OCI-LY7 (cell line): ENCODE data around the gene ZNFX1.

Source experiments
- EZH2phosphoT487 ChIP-seq: fragments of 200-600 bp; sonication (generic); IDR thresholded peaks from 2 replicates; pipeline ENCODE4 v1.6.1; 2018; ENCODE audit warnings: low read depth, borderline replicate concordance, mild to moderate bottlenecking, mixed run types, antibody characterized with exemption, low read length, moderate library complexity, mixed read lengths
- TF ChIP-seq, protein P1 (sequence below): fragments of 200-600 bp; sonication (generic); conservative IDR thresholded peaks from 2 replicates; pipeline ENCODE4 v1.5.1; 2014; ENCODE audit warnings: mild to moderate bottlenecking, antibody characterized with exemption, low read length, moderate library complexity, mixed read lengths

DNA sequence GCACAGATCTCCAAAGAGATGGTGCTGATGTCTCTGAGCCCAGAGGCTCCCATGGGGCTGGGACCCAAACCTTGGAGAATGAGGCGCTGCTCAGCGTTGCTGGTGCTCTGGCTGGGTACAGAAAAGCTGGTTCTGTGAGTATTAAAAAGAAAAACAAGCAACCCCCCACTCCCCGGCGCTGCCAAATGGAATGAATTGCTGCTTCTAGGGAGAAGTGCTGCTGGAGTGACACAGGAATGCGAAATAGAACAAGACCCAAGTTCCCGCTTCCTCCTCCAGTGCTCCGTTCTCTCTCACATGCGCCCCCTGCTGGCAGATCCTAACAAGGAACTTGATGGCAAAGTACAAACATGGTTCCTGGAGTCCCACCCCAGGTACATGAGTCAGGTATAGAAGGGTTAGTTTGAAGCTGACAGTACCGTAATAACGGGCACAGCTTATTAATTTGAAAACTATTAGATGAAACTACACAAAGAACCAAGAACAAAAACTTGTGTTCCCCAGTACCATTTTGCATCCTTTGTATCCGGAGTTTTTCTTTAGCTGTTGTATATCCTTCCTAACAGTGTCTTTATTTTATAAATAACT is 60.8 kb downstream of the ZNFX1 start:
- TF ChIP-seq, protein P1, sequence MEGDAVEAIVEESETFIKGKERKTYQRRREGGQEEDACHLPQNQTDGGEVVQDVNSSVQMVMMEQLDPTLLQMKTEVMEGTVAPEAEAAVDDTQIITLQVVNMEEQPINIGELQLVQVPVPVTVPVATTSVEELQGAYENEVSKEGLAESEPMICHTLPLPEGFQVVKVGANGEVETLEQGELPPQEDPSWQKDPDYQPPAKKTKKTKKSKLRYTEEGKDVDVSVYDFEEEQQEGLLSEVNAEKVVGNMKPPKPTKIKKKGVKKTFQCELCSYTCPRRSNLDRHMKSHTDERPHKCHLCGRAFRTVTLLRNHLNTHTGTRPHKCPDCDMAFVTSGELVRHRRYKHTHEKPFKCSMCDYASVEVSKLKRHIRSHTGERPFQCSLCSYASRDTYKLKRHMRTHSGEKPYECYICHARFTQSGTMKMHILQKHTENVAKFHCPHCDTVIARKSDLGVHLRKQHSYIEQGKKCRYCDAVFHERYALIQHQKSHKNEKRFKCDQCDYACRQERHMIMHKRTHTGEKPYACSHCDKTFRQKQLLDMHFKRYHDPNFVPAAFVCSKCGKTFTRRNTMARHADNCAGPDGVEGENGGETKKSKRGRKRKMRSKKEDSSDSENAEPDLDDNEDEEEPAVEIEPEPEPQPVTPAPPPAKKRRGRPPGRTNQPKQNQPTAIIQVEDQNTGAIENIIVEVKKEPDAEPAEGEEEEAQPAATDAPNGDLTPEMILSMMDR, result peak; percentile 98
- TF ChIP-seq EZH2phosphoT487, result no peak
